Limb (tissue), 2 donors: Measurements from ENCODE around the gene MRPL28.
"Not testable (repeated sequence)": the region's sequence is repeated elsewhere in the genome, so short reads cannot be mapped to it uniquely, and the experiment has no call there.

Experiments
- DNase-seq, 2 donors: peaks; one replicate each; pipeline ENCODE4 v3.0.0-alpha.2; 2016; ENCODE audit errors: extremely low spot score in 2 of 2

MRPL28 gene

GRCh38 chr16:373848-374615 lies 3.7 kb upstream of the MRPL28 start:
- DNase-seq: no peak

GRCh38 chr16:373020-373598 lies 2.8 kb upstream of the MRPL28 start:
- DNase-seq: no peak

- no peak for DNase-seq
Measured at GRCh38 chr16:372302-372983, 2.1 kb upstream of the MRPL28 start.

GRCh38 chr16:371515-372301 lies 1.4 kb upstream of the MRPL28 start:
- DNase-seq: peak in 1 of 2 donors; percentile 41

GRCh38 chr16:370979-371514 lies 709 bp upstream of the MRPL28 start:
- peak in 1 of 2 donors; percentile 38 for DNase-seq

- DNase-seq: peak in 1 of 2 donors; percentile 43
Measured at GRCh38 chr16:369866-370436, 387 bp downstream of the MRPL28 start.

- no peak for DNase-seq
Measured at GRCh38 chr16:369275-369865, 968 bp downstream of the MRPL28 start.

GRCh38 chr16:368388-369158 lies 1.8 kb downstream of the MRPL28 start:
- no peak for DNase-seq

GRCh38 chr16:367333-367903 lies 2.9 kb downstream of the MRPL28 start:
- no peak for DNase-seq

- no peak for DNase-seq
Measured at GRCh38 chr16:366476-366875, 3.9 kb downstream of the MRPL28 start.

- peak in 1 of 2 donors; percentile 35 for DNase-seq
Measured at GRCh38 chr16:364595-365491, 5.5 kb downstream of the MRPL28 start.

GRCh38 chr16:363766-364490 lies 6.4 kb downstream of the MRPL28 start:
- DNase-seq: no peak

- no peak for DNase-seq
Measured at GRCh38 chr16:363110-363765, 7.1 kb downstream of the MRPL28 start.

GRCh38 chr16:362702-362999 lies 7.7 kb downstream of the MRPL28 start:
- not testable (repeated sequence) for DNase-seq

GRCh38 chr16:361872-362701 lies 8.3 kb downstream of the MRPL28 start:
- peak in 1 of 2 donors; percentile 72 for DNase-seq

- DNase-seq: no peak
Measured at GRCh38 chr16:361341-361871, 8.9 kb downstream of the MRPL28 start.
